ENCODE data around the gene WDR17.

Gene WDR17

GRCh38 chr4:176226736-176227135 is 161.1 kb downstream of the WDR17 start:
- Histone ChIP-seq H3K27me3 (no peaks in the 10 kb centered on the region), H3K4me1 (peaks cover 0 to 10% (median 3%) of the 10 kb centered on the region in 4 donors), H3K36me3 (no peaks in the 10 kb centered on the region), H3K4me3 (no peak overlapping the region), H3K27ac (no peak overlapping the region), H3K9me3 (no peaks in the 10 kb centered on the region)
- DNase-seq, result no peak
- TF ChIP-seq CTCF (IDR thresholded peaks at IDR 0.05), result no peak
- intact Hi-C loops (cut with DNase I; ENCODE audit: low total_unique reads), result no loop called here

GRCh38 chr4:176229645-176230044 is 164.0 kb downstream of the WDR17 start:
- Histone ChIP-seq H3K4me1 (peaks cover 0 to 10% (median 3%) of the 10 kb centered on the region in 4 donors), H3K9me3 (no peaks in the 10 kb centered on the region), H3K27me3 (no peaks in the 10 kb centered on the region), H3K36me3 (no peaks in the 10 kb centered on the region), H3K27ac (peak overlapping the region in 1 of 2 donors; percentile 0), H3K4me3 (no peak overlapping the region)
- no peak for DNase-seq
- TF ChIP-seq CTCF (IDR thresholded peaks at IDR 0.05), result no peak
- intact Hi-C loops (cut with DNase I; ENCODE audit: low total_unique reads), result no loop called here

Data from tibial artery (tissue), 4 donors.